Measurements from ENCODE around the gene RAPGEF6.

Gene RAPGEF6

GRCh38 chr5:131450941-131451340, 184.1 kb downstream of the RAPGEF6 start:
- H4K20me1 ChIP-seq (ENCODE audit: insufficient read depth, low read length, poor library complexity, severe bottlenecking) = no peaks in the 10 kb centered on the region
- no peak overlapping the region for H3K9ac ChIP-seq (ENCODE audit: low read depth, low read length, poor library complexity, severe bottlenecking)
- no peak overlapping the region for H3K4me3 ChIP-seq (ENCODE audit: low read length, poor library complexity, severe bottlenecking)
- H2AFZ ChIP-seq (ENCODE audit: low read length) = no peak overlapping the region
- H3F3A ChIP-seq (ENCODE audit: low read depth) = no peaks in the 10 kb centered on the region
- no peaks in the 10 kb centered on the region for H3K79me2 ChIP-seq (ENCODE audit: insufficient read depth, low read length)
- peaks cover 23% of the 10 kb centered on the region; the same call in 1 of the 2 replicates for H3K36me3 ChIP-seq (ENCODE audit: insufficient read depth, low read length)
- no peaks in the 10 kb centered on the region for H3K4me1 ChIP-seq (ENCODE audit: insufficient read depth, low read length, poor library complexity, severe bottlenecking)
- H3K9me3 ChIP-seq (ENCODE audit: insufficient read depth, low read depth, low read length) = no peaks in the 10 kb centered on the region
- TF ChIP-seq EZH2phosphoT487 (IDR thresholded peaks at IDR 0.05; ENCODE audit: borderline replicate concordance) (no peak), CTCF (conservative IDR thresholded peaks at IDR 0.05; ENCODE audit: low read length) (no peak)
- H3K4me2 ChIP-seq (ENCODE audit: low read depth, low read length, poor library complexity, severe bottlenecking) = no peak overlapping the region
- H3K27me3 ChIP-seq (ENCODE audit: insufficient read depth, low read length, poor library complexity, severe bottlenecking) = no peaks in the 10 kb centered on the region
- no peaks in the 10 kb centered on the region for H3K9me2 ChIP-seq (replicated peaks; ENCODE audit: low read depth, low read length)

GRCh38 chr5:131441184-131441583, 193.8 kb downstream of the RAPGEF6 start:
- Histone ChIP-seq H3K9me3 (ENCODE audit: insufficient read depth, low read depth, low read length) (no peaks in the 10 kb centered on the region), H3K79me2 (ENCODE audit: insufficient read depth, low read length) (no peaks in the 10 kb centered on the region), H2AFZ (ENCODE audit: low read length) (no peak overlapping the region), H3K4me3 (ENCODE audit: low read length, poor library complexity, severe bottlenecking) (no peak overlapping the region), H3K36me3 (ENCODE audit: insufficient read depth, low read length) (peaks cover 71% of the 10 kb centered on the region; the same call in 1 of the 2 replicates), H3F3A (ENCODE audit: low read depth) (no peaks in the 10 kb centered on the region), H3K9me2 (replicated peaks; ENCODE audit: low read depth, low read length) (no peaks in the 10 kb centered on the region), H4K20me1 (ENCODE audit: insufficient read depth, low read length, poor library complexity, severe bottlenecking) (no peaks in the 10 kb centered on the region), H3K4me1 (ENCODE audit: insufficient read depth, low read length, poor library complexity, severe bottlenecking) (no peaks in the 10 kb centered on the region), H3K4me2 (ENCODE audit: low read depth, low read length, poor library complexity, severe bottlenecking) (no peak overlapping the region), H3K9ac (ENCODE audit: low read depth, low read length, poor library complexity, severe bottlenecking) (no peak overlapping the region), H3K27me3 (ENCODE audit: insufficient read depth, low read length, poor library complexity, severe bottlenecking) (no peaks in the 10 kb centered on the region)
- TF ChIP-seq EZH2phosphoT487 (IDR thresholded peaks at IDR 0.05; ENCODE audit: borderline replicate concordance) (no peak), CTCF (conservative IDR thresholded peaks at IDR 0.05; ENCODE audit: low read length) (no peak)

GRCh38 chr5:131436081-131436480, 198.9 kb downstream of the RAPGEF6 start:
- no peaks in the 10 kb centered on the region for H3K4me1 ChIP-seq (ENCODE audit: insufficient read depth, low read length, poor library complexity, severe bottlenecking)
- no peak overlapping the region for H2AFZ ChIP-seq (ENCODE audit: low read length)
- H3F3A ChIP-seq (ENCODE audit: low read depth) = no peaks in the 10 kb centered on the region
- H3K4me3 ChIP-seq (ENCODE audit: low read length, poor library complexity, severe bottlenecking) = no peak overlapping the region
- TF ChIP-seq EZH2phosphoT487 (IDR thresholded peaks at IDR 0.05; ENCODE audit: borderline replicate concordance) = no peak
- no peak for TF ChIP-seq CTCF (conservative IDR thresholded peaks at IDR 0.05; ENCODE audit: low read length)
- no peaks in the 10 kb centered on the region for H3K27me3 ChIP-seq (ENCODE audit: insufficient read depth, low read length, poor library complexity, severe bottlenecking)
- no peaks in the 10 kb centered on the region for H3K9me2 ChIP-seq (replicated peaks; ENCODE audit: low read depth, low read length)
- no peaks in the 10 kb centered on the region for H3K9me3 ChIP-seq (ENCODE audit: insufficient read depth, low read depth, low read length)
- H3K79me2 ChIP-seq (ENCODE audit: insufficient read depth, low read length) = no peaks in the 10 kb centered on the region
- H3K36me3 ChIP-seq (ENCODE audit: insufficient read depth, low read length) = peaks cover 47% of the 10 kb centered on the region; the same call in 1 of the 2 replicates
- H4K20me1 ChIP-seq (ENCODE audit: insufficient read depth, low read length, poor library complexity, severe bottlenecking) = no peaks in the 10 kb centered on the region
- H3K4me2 ChIP-seq (ENCODE audit: low read depth, low read length, poor library complexity, severe bottlenecking) = no peak overlapping the region
- no peak overlapping the region for H3K9ac ChIP-seq (ENCODE audit: low read depth, low read length, poor library complexity, severe bottlenecking)
